Measurements from ENCODE around the gene PIK3R5. TPM values are rescaled to one million over a fixed set of nuclear protein-coding genes. Genes with fewer than 3 reads are reported as not detected.

The PIK3R5 gene
- polyA plus RNA-seq, 1 donor (not counting 4 experiments of a cell fraction or from before 2014, with no cell fraction given): not detected

GRCh38 chr17:8843344-8843743 lies 122.2 kb downstream of the PIK3R5 start:
- H3K27me3 ChIP-seq (ENCODE audit: control insufficient read depth, extremely low read depth, insufficient read depth, low read length): no peaks in the 10 kb centered on the region
- DNase-seq (ENCODE audit: low read depth, low spot score) (no peak), FAIRE-seq (no peak)
- no peaks in the 10 kb centered on the region for H3K9me3 ChIP-seq (ENCODE audit: control insufficient read depth, low read depth, low read length)
- no peak overlapping the region for H3K27ac ChIP-seq (ENCODE audit: control insufficient read depth, insufficient read depth, low read length)
- dilution Hi-C loops (cut with MboI; ENCODE audit: extremely low pct_ligation_motif_present, low sequenced_read_pairs): no loop called here
- no peaks in the 10 kb centered on the region for H3K36me3 ChIP-seq (ENCODE audit: control insufficient read depth in 2 of 2, extremely low read depth in 1 of 2, insufficient read depth in 2 of 2, low read length in 2 of 2)
- no peaks in the 10 kb centered on the region for H3K79me2 ChIP-seq (ENCODE audit: control insufficient read depth, insufficient read depth, low read length)
- no peak overlapping the region for H3K4me3 ChIP-seq (ENCODE audit: control insufficient read depth in 2 of 3, extremely low read depth in 1 of 3, insufficient read depth in 2 of 3, low read depth in 1 of 3, low read length in 3 of 3)
- H4K20me1 ChIP-seq (ENCODE audit: control insufficient read depth, extremely low read depth, insufficient read depth, low read length): no peaks in the 10 kb centered on the region
- H3K9me1 ChIP-seq (ENCODE audit: control insufficient read depth, extremely low read depth, insufficient read depth, low read length): no peaks in the 10 kb centered on the region
- H2AFZ ChIP-seq (ENCODE audit: control insufficient read depth, low read length): no peak overlapping the region
- H3K4me1 ChIP-seq (ENCODE audit: control insufficient read depth, extremely low read depth, insufficient read depth, low read length): no peaks in the 10 kb centered on the region
- TF ChIP-seq EZH2 (IDR thresholded peaks at IDR 0.05; ENCODE audit: low read length): no peak
- TF ChIP-seq CTCF (optimal IDR thresholded peaks at IDR 0.05 in 1 of 3, IDR thresholded peaks at IDR 0.05 in 1 of 3, conservative IDR thresholded peaks at IDR 0.05 in 1 of 3; ENCODE audit: extremely low read depth in 1 of 3, insufficient read depth in 2 of 3, low read length in 3 of 3): no peak
- no peak overlapping the region for H3K9ac ChIP-seq (ENCODE audit: control insufficient read depth, extremely low read depth, insufficient read depth, low read length)
- H3K4me2 ChIP-seq (ENCODE audit: control insufficient read depth, extremely low read depth, insufficient read depth, low read depth, low read length): no peak overlapping the region

- no peak for DNase-seq (ENCODE audit: low read depth, low spot score)
- no peak for TF ChIP-seq EZH2 (IDR thresholded peaks at IDR 0.05; ENCODE audit: low read length)
- no peak for TF ChIP-seq CTCF (optimal IDR thresholded peaks at IDR 0.05 in 1 of 3, IDR thresholded peaks at IDR 0.05 in 1 of 3, conservative IDR thresholded peaks at IDR 0.05 in 1 of 3; ENCODE audit: extremely low read depth in 1 of 3, insufficient read depth in 2 of 3, low read length in 3 of 3)
- dilution Hi-C loops (cut with MboI; ENCODE audit: extremely low pct_ligation_motif_present, low sequenced_read_pairs): no loop called here
- FAIRE-seq: no peak
- Histone ChIP-seq H3K27me3 (ENCODE audit: control insufficient read depth, extremely low read depth, insufficient read depth, low read length) (no peaks in the 10 kb centered on the region), H3K4me2 (ENCODE audit: control insufficient read depth, extremely low read depth, insufficient read depth, low read depth, low read length) (no peak overlapping the region), H2AFZ (ENCODE audit: control insufficient read depth, low read length) (no peak overlapping the region), H3K9me1 (ENCODE audit: control insufficient read depth, extremely low read depth, insufficient read depth, low read length) (no peaks in the 10 kb centered on the region), H3K9ac (ENCODE audit: control insufficient read depth, extremely low read depth, insufficient read depth, low read length) (no peak overlapping the region), H3K79me2 (ENCODE audit: control insufficient read depth, insufficient read depth, low read length) (no peaks in the 10 kb centered on the region), H3K27ac (ENCODE audit: control insufficient read depth, insufficient read depth, low read length) (no peak overlapping the region), H3K36me3 (ENCODE audit: control insufficient read depth in 2 of 2, extremely low read depth in 1 of 2, insufficient read depth in 2 of 2, low read length in 2 of 2) (no peaks in the 10 kb centered on the region), H4K20me1 (ENCODE audit: control insufficient read depth, extremely low read depth, insufficient read depth, low read length) (no peaks in the 10 kb centered on the region), H3K4me3 (ENCODE audit: control insufficient read depth in 2 of 3, extremely low read depth in 1 of 3, insufficient read depth in 2 of 3, low read depth in 1 of 3, low read length in 3 of 3) (no peak overlapping the region), H3K9me3 (ENCODE audit: control insufficient read depth, low read depth, low read length) (no peaks in the 10 kb centered on the region), H3K4me1 (ENCODE audit: control insufficient read depth, extremely low read depth, insufficient read depth, low read length) (no peaks in the 10 kb centered on the region)
Observed at GRCh38 chr17:8841844-8842243, 123.7 kb downstream of the PIK3R5 start.
